DND-41 (cell line): ENCODE data around the gene CD4.

Source experiments
- EZH2 ChIP-seq: IDR thresholded peaks from 3 replicates; pipeline ENCODE4 v1.6.1; 2012; ENCODE audit warnings: borderline replicate concordance, low read depth, mild to moderate bottlenecking, moderate library complexity, low read length, inconsistent platforms; ENCODE audit not compliant: severe bottlenecking
- TF ChIP-seq, protein P1 (sequence below): IDR thresholded peaks from 2 replicates; pipeline ENCODE4 v1.5.1; 2012; ENCODE audit warnings: borderline replicate concordance, low read length, moderate library complexity, mild to moderate bottlenecking; ENCODE audit not compliant: poor library complexity, severe bottlenecking; ENCODE audit errors: extremely low read depth

DNA sequence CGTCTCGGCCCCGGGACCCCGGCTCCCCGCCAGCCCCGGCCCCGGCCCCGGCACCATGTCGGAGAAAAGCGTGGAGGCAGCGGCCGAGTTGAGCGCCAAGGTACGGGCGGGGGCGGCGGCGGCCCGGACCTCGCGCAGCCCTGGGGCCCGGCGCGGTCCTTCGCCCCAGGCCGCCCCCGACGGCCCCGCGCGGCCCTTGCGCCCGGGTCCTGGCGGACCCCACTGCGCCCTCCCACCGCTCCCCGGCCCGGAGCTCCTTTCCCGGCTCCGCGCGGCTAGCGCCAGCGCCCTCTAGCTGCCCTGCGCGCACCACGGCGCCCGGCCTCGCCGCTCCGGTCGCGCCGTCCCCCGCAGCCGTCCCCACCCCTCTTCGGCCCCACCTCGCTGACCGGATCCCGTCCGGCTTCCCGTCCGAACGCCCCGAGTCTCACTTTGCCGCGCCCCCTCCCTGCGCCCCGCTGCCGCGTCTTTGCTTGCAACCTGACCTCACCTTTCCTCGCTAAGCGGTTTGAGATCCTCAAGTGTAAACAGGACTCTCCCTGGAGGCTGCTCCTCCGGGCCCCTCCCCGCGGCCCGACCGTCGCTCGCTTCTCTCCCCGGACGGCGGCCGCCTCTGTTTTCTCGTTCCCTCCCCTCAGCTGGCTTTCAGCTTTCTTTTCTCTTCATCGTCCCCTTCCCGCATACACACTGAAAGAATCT lies 22.5 kb upstream of the CD4 start:
- TF ChIP-seq, protein P1, sequence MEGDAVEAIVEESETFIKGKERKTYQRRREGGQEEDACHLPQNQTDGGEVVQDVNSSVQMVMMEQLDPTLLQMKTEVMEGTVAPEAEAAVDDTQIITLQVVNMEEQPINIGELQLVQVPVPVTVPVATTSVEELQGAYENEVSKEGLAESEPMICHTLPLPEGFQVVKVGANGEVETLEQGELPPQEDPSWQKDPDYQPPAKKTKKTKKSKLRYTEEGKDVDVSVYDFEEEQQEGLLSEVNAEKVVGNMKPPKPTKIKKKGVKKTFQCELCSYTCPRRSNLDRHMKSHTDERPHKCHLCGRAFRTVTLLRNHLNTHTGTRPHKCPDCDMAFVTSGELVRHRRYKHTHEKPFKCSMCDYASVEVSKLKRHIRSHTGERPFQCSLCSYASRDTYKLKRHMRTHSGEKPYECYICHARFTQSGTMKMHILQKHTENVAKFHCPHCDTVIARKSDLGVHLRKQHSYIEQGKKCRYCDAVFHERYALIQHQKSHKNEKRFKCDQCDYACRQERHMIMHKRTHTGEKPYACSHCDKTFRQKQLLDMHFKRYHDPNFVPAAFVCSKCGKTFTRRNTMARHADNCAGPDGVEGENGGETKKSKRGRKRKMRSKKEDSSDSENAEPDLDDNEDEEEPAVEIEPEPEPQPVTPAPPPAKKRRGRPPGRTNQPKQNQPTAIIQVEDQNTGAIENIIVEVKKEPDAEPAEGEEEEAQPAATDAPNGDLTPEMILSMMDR: peak; percentile 72
- TF ChIP-seq EZH2: peak; percentile 82
